Parathyroid adenoma (tissue), 2 donors: Measurements from ENCODE around the gene IMPA2.

Experiments used
- H2AFZ ChIP-seq: fragments of 300-600 bp; sonication (generic); one replicate; pipeline ENCODE4 v1.7.0; 2017; ENCODE audit warnings: antibody characterized with exemption, mild to moderate bottlenecking
- H3K27ac ChIP-seq: fragments of 300-600 bp; sonication (generic); one replicate; pipeline ENCODE4 v1.7.0; 2017
- H3K27me3 ChIP-seq: fragments of 300-600 bp; sonication (generic); one replicate; pipeline ENCODE4 v1.7.0; 2017; ENCODE audit warnings: low read length; ENCODE audit not compliant: control insufficient read depth, insufficient read depth
- H3K36me3 ChIP-seq: fragments of 300-600 bp; sonication (generic); one replicate; pipeline ENCODE4 v1.7.0; 2017; ENCODE audit warnings: low read length; ENCODE audit not compliant: control insufficient read depth, insufficient read depth
- H3K4me1 ChIP-seq: fragments of 300-600 bp; sonication (generic); one replicate; pipeline ENCODE4 v1.7.0; 2017; ENCODE audit warnings: control low read depth
- H3K4me2 ChIP-seq: fragments of 300-600 bp; sonication (generic); one replicate; pipeline ENCODE4 v1.7.0; 2017; ENCODE audit warnings: low read length
- H3K4me3 ChIP-seq: fragments of 300-600 bp; sonication (generic); one replicate; pipeline ENCODE4 v1.7.0; 2017; ENCODE audit warnings: low read depth, low read length
- H3K79me2 ChIP-seq: fragments of 300-600 bp; sonication (generic); one replicate; pipeline ENCODE4 v1.7.0; 2017; ENCODE audit warnings: control low read depth
- H3K9ac ChIP-seq: fragments of 300-600 bp; sonication (generic); one replicate; pipeline ENCODE4 v1.7.0; 2017; ENCODE audit warnings: mild to moderate bottlenecking
- H3K9me3 ChIP-seq: fragments of 300-600 bp; sonication (generic); one replicate; pipeline ENCODE4 v1.7.0; 2017; ENCODE audit warnings: low read length; ENCODE audit not compliant: control insufficient read depth
- TF ChIP-seq, protein P1 (sequence below): fragments of 300-600 bp; sonication (generic); IDR thresholded peaks from one replicate; pipeline ENCODE4 v1.7.0; 2017; ENCODE audit warnings: antibody characterized with exemption, mild to moderate bottlenecking
- donor health status: primary hyperparathyroidism.

Gene IMPA2

DNA sequence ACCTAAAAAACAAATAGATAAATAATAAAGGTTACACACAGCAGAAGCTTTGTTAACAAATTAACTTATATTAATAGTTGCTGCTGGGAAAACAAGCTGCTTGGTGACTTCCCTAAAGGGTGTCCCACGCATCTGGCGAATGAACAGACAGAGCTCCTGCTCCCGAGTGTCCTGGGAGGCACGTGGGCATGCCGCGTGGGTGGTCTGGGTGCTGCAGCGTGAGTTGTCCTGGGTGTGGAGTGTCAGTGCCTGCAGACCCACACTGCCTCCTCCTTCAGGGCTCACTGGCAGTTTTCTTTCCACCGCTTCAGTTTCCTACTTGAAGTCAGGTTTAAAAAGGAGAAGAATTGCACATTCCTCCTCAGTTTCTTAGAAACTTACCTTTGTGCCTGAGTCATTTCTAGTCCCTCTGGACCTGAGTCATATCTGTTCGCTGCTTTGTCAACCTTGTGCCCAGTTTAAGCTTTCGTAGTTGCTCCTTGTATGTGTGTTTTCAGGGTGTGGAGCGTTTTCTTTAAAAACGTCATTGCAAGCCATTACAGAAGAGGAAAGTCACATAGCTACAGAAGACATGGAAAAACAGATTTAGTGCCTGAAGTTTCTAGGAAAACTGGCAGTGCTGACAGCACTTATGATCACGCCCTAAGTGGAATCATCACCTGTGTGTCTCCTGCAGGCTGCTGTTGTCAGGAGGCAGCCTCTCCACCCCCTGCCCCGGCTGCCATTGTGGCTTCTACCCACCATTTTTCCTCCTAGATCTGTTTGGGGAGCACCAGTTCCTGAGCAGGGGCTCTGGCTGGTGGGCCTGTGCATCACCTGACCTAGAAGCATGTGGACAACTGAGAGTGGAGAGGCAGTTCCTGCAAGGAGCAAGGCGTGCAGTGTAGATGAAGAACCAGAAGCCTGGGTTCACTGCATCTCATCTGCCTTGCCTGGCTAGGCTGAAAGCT lies 24.5 kb downstream of the IMPA2 start:
- Histone ChIP-seq H3K9ac (no peak overlapping the region), H3K27ac (no peak overlapping the region), H3K4me3 (no peak overlapping the region), H2AFZ (no peak overlapping the region), H3K4me2 (no peak overlapping the region), H3K9me3 (no peaks in the 10 kb centered on the region), H3K4me1 (no peaks in the 10 kb centered on the region), H3K79me2 (no peaks in the 10 kb centered on the region), H3K36me3 (no peaks in the 10 kb centered on the region), H3K27me3 (no peaks in the 10 kb centered on the region)
- TF ChIP-seq, protein P1, sequence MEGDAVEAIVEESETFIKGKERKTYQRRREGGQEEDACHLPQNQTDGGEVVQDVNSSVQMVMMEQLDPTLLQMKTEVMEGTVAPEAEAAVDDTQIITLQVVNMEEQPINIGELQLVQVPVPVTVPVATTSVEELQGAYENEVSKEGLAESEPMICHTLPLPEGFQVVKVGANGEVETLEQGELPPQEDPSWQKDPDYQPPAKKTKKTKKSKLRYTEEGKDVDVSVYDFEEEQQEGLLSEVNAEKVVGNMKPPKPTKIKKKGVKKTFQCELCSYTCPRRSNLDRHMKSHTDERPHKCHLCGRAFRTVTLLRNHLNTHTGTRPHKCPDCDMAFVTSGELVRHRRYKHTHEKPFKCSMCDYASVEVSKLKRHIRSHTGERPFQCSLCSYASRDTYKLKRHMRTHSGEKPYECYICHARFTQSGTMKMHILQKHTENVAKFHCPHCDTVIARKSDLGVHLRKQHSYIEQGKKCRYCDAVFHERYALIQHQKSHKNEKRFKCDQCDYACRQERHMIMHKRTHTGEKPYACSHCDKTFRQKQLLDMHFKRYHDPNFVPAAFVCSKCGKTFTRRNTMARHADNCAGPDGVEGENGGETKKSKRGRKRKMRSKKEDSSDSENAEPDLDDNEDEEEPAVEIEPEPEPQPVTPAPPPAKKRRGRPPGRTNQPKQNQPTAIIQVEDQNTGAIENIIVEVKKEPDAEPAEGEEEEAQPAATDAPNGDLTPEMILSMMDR: no peak

DNA sequence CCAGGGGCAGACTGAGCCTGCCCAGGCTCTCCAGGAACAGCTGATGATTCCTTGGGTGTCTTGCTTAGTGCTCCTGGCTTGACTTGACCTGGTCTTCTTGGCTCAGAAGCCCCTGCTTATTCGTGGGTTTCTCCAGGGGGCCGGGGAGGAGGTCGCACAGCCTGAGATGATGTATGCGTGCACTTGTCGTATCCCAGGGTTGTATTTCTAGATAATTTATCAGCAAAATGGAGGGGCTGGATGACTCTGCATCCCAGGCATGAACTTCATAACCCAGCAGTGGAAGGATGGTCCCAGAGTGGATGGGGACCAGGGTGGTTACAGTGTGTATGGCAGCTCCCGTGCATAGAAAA lies 25.2 kb downstream of the IMPA2 start:
- H2AFZ ChIP-seq: no peak overlapping the region
- H3K9ac ChIP-seq: no peak overlapping the region
- H3K9me3 ChIP-seq: no peaks in the 10 kb centered on the region
- TF ChIP-seq, protein P1: no peak
- no peak overlapping the region for H3K4me3 ChIP-seq
- H3K79me2 ChIP-seq: no peaks in the 10 kb centered on the region
- no peaks in the 10 kb centered on the region for H3K36me3 ChIP-seq
- H3K27ac ChIP-seq: no peak overlapping the region
- H3K27me3 ChIP-seq: no peaks in the 10 kb centered on the region
- H3K4me1 ChIP-seq: no peaks in the 10 kb centered on the region
- H3K4me2 ChIP-seq: no peak overlapping the region

DNA sequence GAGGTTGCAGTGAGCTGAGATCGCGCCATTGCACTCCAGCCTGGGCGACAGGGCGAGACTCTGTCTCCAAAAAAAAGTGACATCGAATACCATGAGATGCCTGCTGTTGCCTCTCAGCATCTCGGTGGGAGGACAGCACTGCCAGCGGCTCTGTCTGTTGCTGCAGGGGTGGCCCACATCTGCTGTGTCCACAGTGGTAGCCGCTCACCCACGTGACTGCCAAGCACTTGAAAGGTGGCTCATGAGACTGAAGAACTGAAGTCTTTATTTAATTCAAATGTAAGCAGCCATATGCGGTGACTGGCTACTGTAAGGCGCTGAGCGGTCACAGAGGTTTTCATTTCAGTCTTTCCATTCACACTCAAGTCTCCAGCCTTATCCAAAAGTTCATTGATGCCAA lies 25.8 kb downstream of the IMPA2 start:
- Histone ChIP-seq H3K4me3 (no peak overlapping the region), H2AFZ (no peak overlapping the region), H3K36me3 (no peaks in the 10 kb centered on the region), H3K4me1 (no peaks in the 10 kb centered on the region), H3K27ac (no peak overlapping the region), H3K9ac (no peak overlapping the region), H3K9me3 (no peaks in the 10 kb centered on the region), H3K79me2 (no peaks in the 10 kb centered on the region), H3K27me3 (no peaks in the 10 kb centered on the region), H3K4me2 (no peak overlapping the region)
- TF ChIP-seq, protein P1: no peak

DNA sequence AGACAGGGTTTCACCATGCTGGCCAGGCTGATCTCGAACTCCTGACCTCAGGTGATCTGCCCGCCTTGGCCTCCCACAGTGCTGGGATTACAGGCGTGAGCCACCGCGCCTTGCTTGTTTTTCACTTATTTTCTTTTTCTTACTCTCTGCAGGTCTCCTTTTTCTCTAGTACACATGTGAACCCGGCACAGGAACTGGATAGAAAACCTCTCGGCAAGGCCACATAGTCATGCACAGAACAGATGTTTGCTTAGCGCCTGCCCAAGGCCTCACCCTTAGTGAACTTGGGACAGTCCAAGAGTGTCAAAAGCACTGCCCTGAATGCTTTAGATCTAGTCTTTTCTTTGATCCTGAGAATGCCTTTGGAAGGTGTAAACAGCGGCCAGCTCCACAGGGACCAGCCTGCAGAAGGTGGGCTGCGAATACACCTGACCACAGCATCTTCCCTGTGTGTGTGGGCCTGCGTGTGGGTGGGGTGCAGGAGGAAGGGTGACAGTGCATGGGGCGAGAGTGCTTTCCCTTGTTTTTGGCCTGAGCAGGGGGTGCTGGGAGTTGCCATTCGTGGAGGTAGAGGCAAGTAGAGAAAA lies 27.0 kb downstream of the IMPA2 start:
- H3K4me2 ChIP-seq: no peak overlapping the region

More for the DNA sequence above, 27.0 kb downstream of the IMPA2 start:
- no peak overlapping the region for H3K27ac ChIP-seq
- no peak overlapping the region for H3K4me3 ChIP-seq
- no peaks in the 10 kb centered on the region for H3K79me2 ChIP-seq
- TF ChIP-seq, protein P1: no peak
- H3K9ac ChIP-seq: no peak overlapping the region
- H2AFZ ChIP-seq: no peak overlapping the region
- H3K4me1 ChIP-seq: no peaks in the 10 kb centered on the region
- no peaks in the 10 kb centered on the region for H3K36me3 ChIP-seq
- H3K27me3 ChIP-seq: no peaks in the 10 kb centered on the region
- no peaks in the 10 kb centered on the region for H3K9me3 ChIP-seq
